ENCODE results near the gene SELENOO. TPM values are rescaled to one million over a fixed set of nuclear protein-coding genes. Genes with fewer than 3 reads are reported as not detected.

SELENOO gene
- total and polyA plus RNA-seq, 2 experiments from 2014 or later, result 31.6 to 37.7 TPM

- Histone ChIP-seq H4K20me1 (ENCODE audit: insufficient read depth, poor library complexity, severe bottlenecking) (no peaks in the 10 kb centered on the region), H3K4me2 (no peak overlapping the region), H3K9me2 (replicated peaks; ENCODE audit: insufficient read depth) (no peaks in the 10 kb centered on the region), H3K36me3 (replicated peaks; ENCODE audit: insufficient read depth, low read depth) (no peaks in the 10 kb centered on the region), H3K79me2 (no peaks in the 10 kb centered on the region), H3K27ac (no peak overlapping the region), H3K4me1 (ENCODE audit: insufficient read depth) (peaks cover 7% of the 10 kb centered on the region), H3K9me3 (ENCODE audit: low read depth) (no peaks in the 10 kb centered on the region), H2AFZ (no peak overlapping the region), H3K27me3 (peaks cover 8% of the 10 kb centered on the region), H3K4me3 (no peak overlapping the region)
- 77% methylated on average over 8 of the region's 9 CpGs for WGBS (ENCODE audit: low lambda C conversion rate, missing lambda C conversion rate)
- TF ChIP-seq CTCF (IDR thresholded peaks at IDR 0.05; ENCODE audit: poor library complexity) (no peak), EZH2 (IDR thresholded peaks at IDR 0.05; ENCODE audit: borderline replicate concordance) (no peak), EZH2phosphoT487 (IDR thresholded peaks at IDR 0.05; ENCODE audit: low read depth, severe bottlenecking, unreplicated experiment) (no peak)
- DNase-seq (ENCODE audit: low spot score), result no peak
Measured at GRCh38 chr22:50262973-50263617, 62.3 kb downstream of the SELENOO start.

GRCh38 chr22:50264104-50264745 lies 63.4 kb downstream of the SELENOO start:
- H3K36me3 ChIP-seq (replicated peaks; ENCODE audit: insufficient read depth, low read depth), result no peaks in the 10 kb centered on the region
- H2AFZ ChIP-seq, result no peak overlapping the region
- no peak overlapping the region for H3K4me3 ChIP-seq
- H3K27me3 ChIP-seq, result peaks cover 19% of the 10 kb centered on the region
- H3K9me3 ChIP-seq (ENCODE audit: low read depth), result no peaks in the 10 kb centered on the region
- no peak overlapping the region for H3K27ac ChIP-seq
- no peaks in the 10 kb centered on the region for H3K9me2 ChIP-seq (replicated peaks; ENCODE audit: insufficient read depth)
- no peak overlapping the region for H3K4me2 ChIP-seq
- H4K20me1 ChIP-seq (ENCODE audit: insufficient read depth, poor library complexity, severe bottlenecking), result no peaks in the 10 kb centered on the region
- no peaks in the 10 kb centered on the region for H3K79me2 ChIP-seq
- TF ChIP-seq EZH2 (IDR thresholded peaks at IDR 0.05; ENCODE audit: borderline replicate concordance) (no peak), EZH2phosphoT487 (IDR thresholded peaks at IDR 0.05; ENCODE audit: low read depth, severe bottlenecking, unreplicated experiment) (no peak), CTCF (IDR thresholded peaks at IDR 0.05; ENCODE audit: poor library complexity) (no peak)
- WGBS (ENCODE audit: low lambda C conversion rate, missing lambda C conversion rate), result 86% methylated on average over 15 of the region's 15 CpGs
- no peak for DNase-seq (ENCODE audit: low spot score)
- peaks cover 8% of the 10 kb centered on the region for H3K4me1 ChIP-seq (ENCODE audit: insufficient read depth)

GRCh38 chr22:50264946-50265669 lies 64.3 kb downstream of the SELENOO start:
- Histone ChIP-seq H4K20me1 (ENCODE audit: insufficient read depth, poor library complexity, severe bottlenecking) (no peaks in the 10 kb centered on the region), H2AFZ (no peak overlapping the region), H3K27me3 (peaks cover 25% of the 10 kb centered on the region), H3K4me1 (ENCODE audit: insufficient read depth) (peaks cover 14% of the 10 kb centered on the region), H3K4me3 (no peak overlapping the region), H3K4me2 (no peak overlapping the region), H3K27ac (no peak overlapping the region), H3K9me3 (ENCODE audit: low read depth) (no peaks in the 10 kb centered on the region), H3K36me3 (replicated peaks; ENCODE audit: insufficient read depth, low read depth) (no peaks in the 10 kb centered on the region), H3K9me2 (replicated peaks; ENCODE audit: insufficient read depth) (no peaks in the 10 kb centered on the region), H3K79me2 (no peaks in the 10 kb centered on the region)
- TF ChIP-seq EZH2phosphoT487 (IDR thresholded peaks at IDR 0.05; ENCODE audit: low read depth, severe bottlenecking, unreplicated experiment) (no peak), EZH2 (IDR thresholded peaks at IDR 0.05; ENCODE audit: borderline replicate concordance) (no peak), CTCF (IDR thresholded peaks at IDR 0.05; ENCODE audit: poor library complexity) (no peak)
- DNase-seq (ENCODE audit: low spot score), result no peak
- 87% methylated on average over 14 of the region's 15 CpGs for WGBS (ENCODE audit: low lambda C conversion rate, missing lambda C conversion rate)

Data from hepatocyte (in vitro differentiated cells).